ENCODE measurements around the gene UBASH3A.

The UBASH3A gene

GRCh38 chr21:42451941-42452340, 48.2 kb downstream of the UBASH3A start:
- DNase-seq (ENCODE audit: low read depth in 2 of 2): no peak

- no peak for DNase-seq (ENCODE audit: low read depth in 2 of 2)
These were observed 48.9 kb downstream of the UBASH3A start for GRCh38 chr21:42452401-42453223.

- DNase-seq (ENCODE audit: low read depth in 2 of 2): no peak
These were observed 49.7 kb downstream of the UBASH3A start for GRCh38 chr21:42453224-42453985.

GRCh38 chr21:42453986-42454570, 50.4 kb downstream of the UBASH3A start:
- DNase-seq (ENCODE audit: low read depth in 2 of 2): no peak

- DNase-seq (ENCODE audit: low read depth in 2 of 2): no peak
These were observed 51.1 kb downstream of the UBASH3A start for GRCh38 chr21:42454786-42455185.

- no peak for DNase-seq (ENCODE audit: low read depth in 2 of 2)
These were observed 51.5 kb downstream of the UBASH3A start for GRCh38 chr21:42455196-42455595.

GRCh38 chr21:42455754-42456440, 52.2 kb downstream of the UBASH3A start:
- no peak for DNase-seq (ENCODE audit: low read depth in 2 of 2)

GRCh38 chr21:42456457-42456856, 52.8 kb downstream of the UBASH3A start:
- DNase-seq (ENCODE audit: low read depth in 2 of 2): no peak

- DNase-seq (ENCODE audit: low read depth in 2 of 2): no peak
These were observed 55.4 kb downstream of the UBASH3A start for GRCh38 chr21:42459082-42459460.

- no peak for DNase-seq (ENCODE audit: low read depth in 2 of 2)
These were observed 56.0 kb downstream of the UBASH3A start for GRCh38 chr21:42459546-42460215.

GRCh38 chr21:42460391-42461184, 56.9 kb downstream of the UBASH3A start:
- DNase-seq (ENCODE audit: low read depth in 2 of 2): no peak

- no peak for DNase-seq (ENCODE audit: low read depth in 2 of 2)
These were observed 57.5 kb downstream of the UBASH3A start for GRCh38 chr21:42461185-42461520.

- DNase-seq (ENCODE audit: low read depth in 2 of 2): no peak
These were observed 58.5 kb downstream of the UBASH3A start for GRCh38 chr21:42461881-42462877.

- peak; percentile 37 to 44 for DNase-seq (ENCODE audit: low read depth in 2 of 2)
These were observed 60.3 kb downstream of the UBASH3A start for GRCh38 chr21:42463861-42464515.

GRCh38 chr21:42465008-42465802, 61.5 kb downstream of the UBASH3A start:
- DNase-seq (ENCODE audit: low read depth in 2 of 2): no peak

- no peak for DNase-seq (ENCODE audit: low read depth in 2 of 2)
These were observed 62.1 kb downstream of the UBASH3A start for GRCh38 chr21:42465803-42466127.

GRCh38 chr21:42466700-42467099, 63.0 kb downstream of the UBASH3A start:
- DNase-seq (ENCODE audit: low read depth in 2 of 2): no peak
